Stimulated activated CD8-positive, alpha-beta memory T cell treated with anti-CD3 and anti-CD28 coated beads, Interleukin-15, amount 100 ng/mL, for 24 hours (primary cell): Measurements from ENCODE around the gene SH3BP5.

ENCODE experiments used
- DNase-seq: peaks from one replicate; pipeline ENCODE4 v3.0.0-alpha.2; 2020; ENCODE audit warnings: low read depth

SH3BP5 gene

DNA sequence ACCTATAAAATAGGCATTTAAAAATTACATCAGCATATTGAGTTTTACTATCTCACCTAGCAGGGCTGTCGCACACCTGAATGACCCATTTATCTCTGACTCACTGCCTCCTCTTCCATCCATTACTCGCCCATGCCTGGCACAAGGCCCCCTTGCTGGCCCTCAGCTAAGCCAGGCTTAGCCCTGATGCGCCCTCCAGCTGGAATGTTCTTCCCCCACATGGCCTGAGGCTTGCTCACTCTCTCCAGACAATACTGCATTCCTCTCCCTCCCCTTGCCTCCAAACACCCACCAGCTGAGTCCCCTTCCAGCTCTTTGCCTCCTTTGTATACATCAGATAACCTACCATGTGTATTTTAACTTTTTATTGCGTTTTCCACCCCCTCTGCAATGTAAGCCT is 7.2 kb downstream of the SH3BP5 start:
- no peak for DNase-seq

DNA sequence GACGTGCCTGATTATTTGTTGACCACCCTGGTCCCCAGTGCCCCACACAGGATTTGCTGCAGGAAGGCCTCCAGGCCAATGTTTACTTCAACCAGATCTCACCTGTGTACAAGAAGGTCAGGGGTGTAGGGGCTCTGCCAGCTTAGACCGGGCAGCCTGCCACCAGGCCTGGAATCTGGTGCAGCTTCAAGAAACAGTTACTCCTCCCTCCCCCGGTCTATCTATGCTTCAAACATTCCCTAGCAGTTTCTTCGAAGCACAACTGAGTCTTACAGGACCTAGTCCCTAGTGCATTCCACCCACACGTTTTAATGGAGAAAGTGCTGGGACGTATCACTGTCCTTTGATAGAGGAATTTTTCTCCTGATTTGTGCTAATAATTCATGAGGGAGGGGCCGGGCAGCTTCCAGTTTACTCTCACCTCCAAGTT is 8.0 kb downstream of the SH3BP5 start:
- DNase-seq = no peak

DNA sequence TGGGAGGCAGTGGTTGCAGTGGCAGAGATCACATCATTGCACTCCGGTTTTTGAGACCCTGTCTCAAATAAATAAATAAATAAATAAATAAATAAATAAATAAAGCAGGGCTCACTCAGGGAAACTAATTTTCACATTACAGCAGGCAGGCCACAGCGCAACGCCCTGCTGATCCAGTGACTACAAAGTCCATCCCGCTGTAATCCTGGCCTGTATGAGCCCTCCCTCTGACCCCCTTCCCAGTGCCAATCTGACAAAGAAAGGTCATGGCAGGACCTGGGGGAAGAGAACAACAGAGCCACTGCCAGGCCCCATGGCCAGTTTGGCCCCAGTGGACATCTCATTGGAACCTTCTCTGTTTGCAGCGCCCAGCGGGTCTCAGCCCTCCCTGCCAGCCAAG is 9.3 kb downstream of the SH3BP5 start:
- no peak for DNase-seq

DNA sequence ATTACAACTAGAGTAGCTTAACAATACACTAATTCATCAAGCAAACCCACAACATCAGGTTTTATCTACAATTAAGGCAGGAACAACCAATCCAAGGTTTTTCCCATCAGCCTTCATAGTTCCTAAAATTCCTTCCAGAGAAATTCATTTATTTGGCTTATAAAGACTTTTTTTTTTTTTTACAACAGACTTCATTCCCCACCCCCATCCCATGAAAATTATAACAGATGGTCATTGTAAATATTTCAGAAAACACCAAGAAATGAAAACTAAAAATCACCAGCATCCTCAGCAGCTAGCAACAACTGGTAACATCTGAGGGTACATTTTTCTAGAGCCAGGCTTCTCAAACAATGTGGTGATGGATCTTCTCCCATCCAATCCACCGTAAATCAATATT is 11.0 kb downstream of the SH3BP5 start:
- no peak for DNase-seq

- no peak for DNase-seq
Measured at GRCh38 chr3:15319575-15319974, 12.8 kb downstream of the SH3BP5 start.

DNA sequence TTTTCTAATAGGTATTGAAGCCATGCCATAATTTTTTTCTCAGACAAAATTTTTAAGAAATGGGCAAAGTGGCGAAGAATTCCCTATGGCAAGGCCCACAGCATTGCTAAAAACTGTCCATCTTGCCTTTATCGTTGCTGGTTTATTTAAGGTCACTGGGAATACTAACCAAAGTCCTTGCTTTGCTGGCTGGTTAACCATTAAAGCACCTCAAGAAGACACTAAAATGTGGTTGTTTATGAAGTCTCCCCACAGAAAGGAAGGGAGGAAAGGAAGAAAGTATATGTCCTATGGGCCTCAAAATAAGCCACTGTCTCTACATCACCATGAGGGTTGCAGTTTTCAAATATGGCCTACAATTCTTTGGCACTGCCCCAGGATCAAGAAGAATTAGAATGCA is 13.2 kb downstream of the SH3BP5 start:
- DNase-seq = no peak

DNA sequence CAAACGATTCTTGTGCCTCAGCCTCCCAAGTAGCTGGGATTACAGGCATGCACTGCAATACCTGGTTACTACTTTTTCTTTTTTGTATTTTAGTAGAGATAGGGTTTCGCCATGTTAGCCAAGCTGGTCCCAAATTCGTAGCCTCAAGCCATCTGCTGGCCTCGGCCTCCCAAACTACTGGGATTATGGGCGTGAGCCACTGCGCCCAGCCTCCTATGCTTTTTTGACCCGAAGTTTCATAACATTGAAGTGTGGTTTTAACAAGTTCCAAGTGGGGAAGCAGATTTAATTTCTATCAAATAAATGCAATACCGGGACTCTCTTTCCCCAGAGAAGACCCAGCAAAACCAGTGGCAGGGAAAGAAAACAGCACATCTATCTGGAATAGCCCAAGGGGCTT is 13.7 kb downstream of the SH3BP5 start:
- DNase-seq = no peak

DNA sequence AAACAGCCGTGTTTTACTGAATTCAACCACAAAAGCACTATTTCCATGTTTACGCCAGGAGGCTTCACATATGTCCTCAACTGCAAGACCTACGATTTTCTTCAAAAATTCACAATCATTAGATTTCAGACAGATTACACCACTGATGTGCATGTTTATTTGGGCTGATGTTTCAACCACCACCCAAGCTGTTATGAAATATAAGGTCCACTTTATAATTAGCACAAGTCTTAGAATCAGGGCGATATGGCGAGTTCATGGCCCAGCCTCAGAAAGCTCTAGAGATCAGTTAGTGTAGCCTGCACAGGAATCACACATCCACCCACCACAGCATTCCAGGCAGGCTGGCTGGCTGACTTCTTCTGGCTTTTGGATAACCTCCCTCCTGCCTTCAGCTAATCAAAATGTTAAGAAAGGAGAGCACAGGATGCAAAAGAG is 15.4 kb downstream of the SH3BP5 start:
- no peak for DNase-seq

DNA sequence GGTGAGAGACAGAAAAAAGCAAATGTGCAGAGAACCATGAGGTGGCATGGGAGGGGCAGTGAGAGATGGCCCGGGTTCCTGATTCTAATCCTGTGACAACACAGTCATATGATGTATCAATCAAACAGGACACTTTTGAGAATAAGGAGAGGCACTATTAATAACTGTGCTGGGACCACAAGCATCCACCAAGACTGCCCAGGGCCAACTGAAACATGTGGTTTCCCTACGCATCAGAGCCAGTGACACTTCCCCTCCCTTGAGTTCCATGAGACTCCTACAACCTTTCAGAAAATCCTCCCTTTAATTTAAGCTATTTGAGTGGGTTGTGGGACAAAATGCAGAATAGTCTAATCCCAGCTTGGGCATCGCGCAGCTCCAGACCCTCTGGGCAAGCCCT is 17.4 kb downstream of the SH3BP5 start:
- DNase-seq = no peak

- DNase-seq = no peak
Measured at GRCh38 chr3:15314276-15314675, 18.1 kb downstream of the SH3BP5 start.

DNA sequence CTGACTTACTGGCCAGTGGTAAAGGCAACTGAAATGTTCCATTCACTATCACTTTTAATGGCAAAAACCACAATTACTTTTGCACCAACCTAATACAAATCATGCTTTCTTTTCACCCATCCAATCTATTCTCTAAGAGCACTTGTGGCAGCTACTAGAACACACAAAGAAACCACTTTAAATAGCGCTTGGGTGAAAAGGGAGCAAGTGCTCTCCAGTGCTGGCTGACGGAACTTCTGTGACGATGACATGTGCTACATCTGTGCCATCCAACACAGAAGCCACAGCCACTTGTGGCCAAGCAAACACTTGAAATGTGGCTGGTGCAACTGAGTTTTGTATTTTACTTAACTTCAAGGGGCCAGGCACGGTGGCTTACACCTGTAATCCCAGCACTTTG is 18.9 kb downstream of the SH3BP5 start:
- no peak for DNase-seq

GRCh38 chr3:15312550-15312949 is 19.8 kb downstream of the SH3BP5 start:
- DNase-seq = no peak

- DNase-seq = no peak
Measured at GRCh38 chr3:15310491-15311370, 21.7 kb downstream of the SH3BP5 start.

- DNase-seq = no peak
Measured at GRCh38 chr3:15309662-15310335, 22.6 kb downstream of the SH3BP5 start.

DNA sequence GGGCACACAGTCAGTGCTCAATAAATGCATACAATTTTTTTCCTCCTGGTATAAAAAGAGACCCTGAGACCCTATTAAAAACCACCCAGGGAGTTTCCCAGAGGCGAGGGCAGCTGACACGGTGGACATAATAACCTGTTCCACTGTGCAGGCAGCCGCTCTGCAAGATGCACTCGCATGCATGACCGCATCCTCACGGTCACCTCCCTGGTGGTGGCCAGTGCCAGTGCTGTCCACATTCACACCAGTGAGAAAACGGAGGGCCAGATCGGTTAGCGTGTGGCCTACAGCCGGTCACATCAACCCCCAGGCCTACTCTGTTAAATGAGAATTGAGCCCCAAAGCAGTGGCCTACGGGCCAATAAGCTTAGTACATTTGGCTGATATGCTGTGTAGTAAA is 24.8 kb downstream of the SH3BP5 start:
- DNase-seq = no peak

- DNase-seq = no peak
Measured at GRCh38 chr3:15306979-15307359, 25.4 kb downstream of the SH3BP5 start.

GRCh38 chr3:15305359-15305844 is 27.0 kb downstream of the SH3BP5 start:
- no peak for DNase-seq

DNA sequence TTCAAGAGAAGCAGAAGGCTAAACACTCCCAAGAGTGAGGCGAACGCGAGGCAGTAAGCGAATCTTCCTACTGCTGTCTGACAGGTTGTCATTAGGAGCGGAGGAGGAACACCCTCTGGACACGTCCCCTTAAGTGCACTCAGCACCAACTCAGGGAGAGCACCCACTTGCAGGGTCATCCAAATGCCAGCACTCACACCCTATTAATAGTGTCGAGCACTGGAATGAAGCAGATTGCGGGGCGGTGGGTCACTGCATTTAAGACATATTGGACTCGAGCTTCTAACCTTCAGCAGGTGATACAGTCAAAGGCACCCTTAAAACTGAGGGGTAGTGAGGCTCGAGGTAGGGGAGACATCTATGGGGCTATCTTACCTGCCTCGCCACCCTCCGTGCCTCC is 28.7 kb downstream of the SH3BP5 start:
- no peak for DNase-seq

DNA sequence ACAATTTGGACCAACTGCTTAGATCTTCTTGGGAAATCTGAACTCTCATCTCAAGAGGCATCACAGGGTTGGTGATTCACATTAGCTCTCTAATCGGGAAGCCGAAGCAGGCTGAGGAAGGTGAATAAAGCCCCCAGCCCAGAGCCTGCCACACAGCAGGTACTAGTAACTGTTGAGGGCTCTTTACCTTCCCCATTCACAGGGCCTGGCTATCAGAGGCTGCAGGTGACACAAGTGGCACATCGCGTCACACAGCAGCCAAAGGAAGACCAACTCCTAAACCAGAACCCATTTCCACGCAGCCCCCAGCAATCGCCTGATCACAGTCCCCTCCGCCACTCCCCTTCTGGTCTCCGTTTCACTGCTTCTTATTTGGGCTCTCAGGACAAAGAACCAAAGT is 29.2 kb downstream of the SH3BP5 start:
- DNase-seq = no peak

DNA sequence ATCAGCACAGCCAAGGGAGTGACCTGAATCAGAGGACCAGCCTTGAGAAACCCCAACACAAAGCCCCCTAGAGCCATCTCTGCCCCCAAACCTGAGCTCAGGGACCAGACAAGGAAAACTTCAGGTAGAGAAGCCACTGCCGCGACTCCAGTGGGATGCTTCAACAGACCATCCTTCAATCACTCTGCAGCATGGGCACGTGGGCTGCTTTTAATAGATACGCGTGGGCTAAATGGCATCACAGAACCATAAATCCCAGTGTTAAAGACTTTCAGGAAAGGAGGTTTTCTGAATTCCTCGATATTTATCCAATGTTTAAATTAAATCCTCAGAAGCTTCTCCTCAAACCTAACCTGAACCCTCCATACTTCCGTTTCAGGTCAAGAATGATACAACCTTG is 30.6 kb downstream of the SH3BP5 start:
- DNase-seq = no peak

DNA sequence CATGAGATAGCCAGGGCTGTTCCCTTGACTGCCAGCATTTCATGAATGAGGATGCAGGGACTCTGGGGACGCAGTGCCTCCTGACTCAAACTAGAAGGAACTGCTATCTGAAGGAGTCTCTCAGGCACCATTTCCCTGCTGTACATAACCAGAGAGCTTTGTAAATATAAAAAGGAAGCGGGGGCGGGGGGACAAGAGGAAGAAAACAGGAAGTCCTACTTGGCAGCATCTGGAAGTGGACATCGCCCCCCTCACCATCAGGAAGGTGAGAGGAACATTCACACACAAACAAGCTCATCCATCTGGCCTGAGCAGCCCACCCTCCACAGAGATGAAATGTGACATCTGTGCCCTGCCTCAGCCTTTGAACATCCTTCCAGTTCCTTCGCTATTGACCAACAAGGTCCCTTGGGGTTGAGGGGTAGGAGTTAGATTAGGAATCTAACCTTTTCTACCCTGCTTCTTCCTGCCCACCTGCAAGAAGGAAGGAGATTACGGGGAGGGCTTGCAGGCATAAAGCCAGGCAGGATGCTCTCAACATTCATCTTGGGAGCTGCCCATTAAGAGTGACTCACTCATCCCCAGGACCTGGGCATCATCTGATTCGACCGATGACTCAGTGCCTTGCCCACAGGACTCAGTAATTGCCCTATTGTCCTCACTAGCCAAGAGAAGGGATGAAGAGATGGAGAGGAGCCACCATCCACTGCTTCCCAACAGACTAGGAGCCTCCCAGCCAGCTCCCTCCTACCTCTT is 31.9 kb downstream of the SH3BP5 start:
- DNase-seq = no peak

DNA sequence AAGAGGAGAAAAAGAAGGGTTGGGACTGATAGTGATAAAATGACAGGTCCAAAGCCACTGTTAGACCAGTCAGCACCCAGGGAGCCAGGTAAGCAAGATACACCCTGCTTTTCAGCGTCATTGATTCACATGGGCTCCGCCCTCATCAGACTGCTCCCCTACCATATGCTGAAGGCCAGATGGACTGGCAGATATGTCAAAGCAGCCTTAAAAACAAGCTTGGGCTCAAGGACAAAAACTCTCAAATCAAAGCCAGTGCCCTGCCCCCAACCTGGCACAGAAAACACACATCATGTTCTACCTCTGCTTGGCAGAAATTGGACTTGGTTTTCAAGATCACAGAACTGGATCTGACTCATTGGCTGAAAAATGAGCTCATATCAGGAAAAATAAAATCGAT is 33.4 kb downstream of the SH3BP5 start:
- DNase-seq = no peak

DNA sequence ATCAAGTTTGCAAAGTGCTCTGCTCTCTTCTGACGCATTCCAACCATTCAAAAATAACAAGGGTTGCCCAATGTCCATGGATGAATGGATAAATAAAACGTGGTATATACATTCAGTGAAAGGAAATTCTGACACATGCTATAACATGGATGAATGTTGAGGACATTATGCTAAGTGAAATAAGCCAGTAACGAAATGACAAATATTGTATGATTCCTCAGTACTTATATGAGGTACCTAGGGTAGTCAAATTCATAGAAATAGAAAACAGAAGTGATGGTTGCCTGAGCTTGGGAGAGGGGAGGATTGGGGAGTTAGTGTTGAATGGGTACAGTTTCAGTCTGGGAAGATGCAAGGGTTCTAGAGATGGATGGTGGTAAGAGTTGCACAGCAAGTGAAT is 33.9 kb downstream of the SH3BP5 start:
- no peak for DNase-seq
